ENCODE results near the gene TET3. TPM values are rescaled to one million over a fixed set of nuclear protein-coding genes. Genes with fewer than 3 reads are reported as not detected.

The TET3 gene
- total RNA-seq, 1 experiment from 2014 or later = 2.7 TPM

Small RNA genes within 50 kb of the gene (small RNA-seq; reads per million reads assigned to genes)
- gene AC110801.1 = 0 reads per million in 2 experiments
- 0 reads per million in 2 experiments for gene RNA5SP97

Other genes starting within 250 kb of the TET3 start
- gene TPRKB, start 247.6 kb upstream of the TET3 start, total RNA-seq (2014; rRNA removed; shearing (Covaris generic)) = 68.5 and 75.0 TPM in 2 replicates
- 42.5 and 45.3 TPM in 2 replicates for gene DUSP11, start 204.8 kb upstream of the TET3 start, total RNA-seq (2014; rRNA removed; shearing (Covaris generic))
- not detected in 2 replicates for gene C2orf78, start 200.7 kb upstream of the TET3 start, total RNA-seq (2014; rRNA removed; shearing (Covaris generic))
- gene STAMBP, start 155.9 kb upstream of the TET3 start, total RNA-seq (2014; rRNA removed; shearing (Covaris generic)) = 86.6 and 91.4 TPM in 2 replicates
- 0.24 and 0.42 TPM in 2 replicates for gene ACTG2, start 91.9 kb upstream of the TET3 start, total RNA-seq (2014; rRNA removed; shearing (Covaris generic))
- gene DGUOK, start 58.0 kb upstream of the TET3 start, total RNA-seq (2014; rRNA removed; shearing (Covaris generic)) = 74.9 and 82.4 TPM in 2 replicates
- gene BOLA3, start 163.0 kb downstream of the TET3 start, total RNA-seq (2014; rRNA removed; shearing (Covaris generic)) = 213 and 214 TPM in 2 replicates
- gene MOB1A, start 194.0 kb downstream of the TET3 start, total RNA-seq (2014; rRNA removed; shearing (Covaris generic)) = 118 and 132 TPM in 2 replicates
- 319 and 361 TPM in 2 replicates for gene MTHFD2, start 213.7 kb downstream of the TET3 start, total RNA-seq (2014; rRNA removed; shearing (Covaris generic))